ENCODE measurements around the gene CDH13.

CDH13 gene

GRCh38 chr16:83300326-83300725, 673.6 kb downstream of the CDH13 start:
- ChIA-PET POLR2A (no interaction called here), CTCF (interaction anchor here (1.3 kb wide), 1 partner anchor 56 kb away, joined by 3 read pairs; no protein-coding TSS in a partner anchor)
- no peak overlapping the region for H3K27ac ChIP-seq (ENCODE audit: extremely low read depth, low read depth, low read length)
- no peak overlapping the region for H3K4me3 ChIP-seq (ENCODE audit: low read depth, low read length)
- TF ChIP-seq ZNF776 (tag by site-specific recombination; IDR thresholded peaks at IDR 0.05; ENCODE audit: borderline replicate concordance) (no peak), MEIS1 (CRISPR knock-in tag; IDR thresholded peaks at IDR 0.05; ENCODE audit: borderline replicate concordance) (no peak), INSM2 (tag by site-specific recombination; IDR thresholded peaks at IDR 0.05) (no peak), SCRT2 (tag by site-specific recombination; IDR thresholded peaks at IDR 0.05) (no peak)
- H3K4me1 ChIP-seq (ENCODE audit: control insufficient read depth, insufficient read depth, low read length): 0 out of 2 replicates have a peak, but pooled peaks cover 3% of the 10 kb centered on the region
- H3K36me3 ChIP-seq (ENCODE audit: control insufficient read depth in 2 of 2, insufficient read depth in 1 of 2, low read length in 2 of 2): no peaks in the 10 kb centered on the region
- H3K9me3 ChIP-seq (ENCODE audit: control insufficient read depth, insufficient read depth, low read depth, low read length): no peaks in the 10 kb centered on the region

DNA sequence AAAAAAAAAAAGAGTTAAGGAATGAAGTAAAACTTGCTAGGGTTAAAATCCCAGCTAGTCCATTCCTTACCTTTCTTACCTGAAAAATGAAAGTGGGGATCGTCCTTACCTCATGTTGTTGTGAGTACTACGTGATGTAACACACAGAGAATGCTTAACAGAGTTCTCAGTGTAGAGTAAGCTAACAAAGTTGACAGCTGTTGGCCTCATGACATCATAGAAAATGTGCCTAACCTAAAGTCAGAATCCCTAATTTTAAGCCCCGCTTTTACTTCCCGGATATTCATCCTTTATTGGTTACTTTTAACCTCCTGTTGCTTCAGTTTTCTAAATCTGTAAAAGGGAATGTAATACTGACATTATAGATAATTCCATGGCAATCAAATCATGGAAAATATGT, 675.2 kb downstream of the CDH13 start:
- Histone ChIP-seq H3K36me3 (ENCODE audit: control insufficient read depth in 2 of 2, insufficient read depth in 1 of 2, low read length in 2 of 2) (no peaks in the 10 kb centered on the region), H3K27ac (ENCODE audit: extremely low read depth, low read depth, low read length) (no peak overlapping the region), H3K4me1 (ENCODE audit: control insufficient read depth, insufficient read depth, low read length) (0 out of 2 replicates have a peak, but pooled peaks cover 3% of the 10 kb centered on the region), H3K4me3 (ENCODE audit: low read depth, low read length) (no peak overlapping the region), H3K9me3 (ENCODE audit: control insufficient read depth, insufficient read depth, low read depth, low read length) (no peaks in the 10 kb centered on the region)
- TF ChIP-seq ZNF121 (tag by site-specific recombination; IDR thresholded peaks at IDR 0.05) (no peak), ZNF704 (tag by site-specific recombination; IDR thresholded peaks at IDR 0.05) (no peak), HOXA7 (CRISPR knock-in tag; IDR thresholded peaks at IDR 0.05; ENCODE audit: borderline replicate concordance) (no peak), GLI4 (tag by site-specific recombination; IDR thresholded peaks at IDR 0.05) (no peak), ZNF677 (tag by site-specific recombination; IDR thresholded peaks at IDR 0.05) (no peak), ZNF600 (tag by site-specific recombination; IDR thresholded peaks at IDR 0.05) (no peak), ZFP69B (tag by site-specific recombination; IDR thresholded peaks at IDR 0.05) (no peak)
- TF ChIP-seq, protein P1, sequence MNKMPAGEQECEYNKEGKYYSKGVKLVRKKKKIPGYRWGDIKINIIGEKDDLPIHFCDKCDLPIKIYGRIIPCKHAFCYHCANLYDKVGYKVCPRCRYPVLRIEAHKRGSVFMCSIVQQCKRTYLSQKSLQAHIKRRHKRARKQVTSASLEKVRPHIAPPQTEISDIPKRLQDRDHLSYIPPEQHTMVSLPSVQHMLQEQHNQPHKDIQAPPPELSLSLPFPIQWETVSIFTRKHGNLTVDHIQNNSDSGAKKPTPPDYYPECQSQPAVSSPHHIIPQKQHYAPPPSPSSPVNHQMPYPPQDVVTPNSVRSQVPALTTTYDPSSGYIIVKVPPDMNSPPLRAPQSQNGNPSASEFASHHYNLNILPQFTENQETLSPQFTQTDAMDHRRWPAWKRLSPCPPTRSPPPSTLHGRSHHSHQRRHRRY (tag by site-specific recombination; IDR thresholded peaks at IDR 0.05): no peak
- TF ChIP-seq, protein P2, sequence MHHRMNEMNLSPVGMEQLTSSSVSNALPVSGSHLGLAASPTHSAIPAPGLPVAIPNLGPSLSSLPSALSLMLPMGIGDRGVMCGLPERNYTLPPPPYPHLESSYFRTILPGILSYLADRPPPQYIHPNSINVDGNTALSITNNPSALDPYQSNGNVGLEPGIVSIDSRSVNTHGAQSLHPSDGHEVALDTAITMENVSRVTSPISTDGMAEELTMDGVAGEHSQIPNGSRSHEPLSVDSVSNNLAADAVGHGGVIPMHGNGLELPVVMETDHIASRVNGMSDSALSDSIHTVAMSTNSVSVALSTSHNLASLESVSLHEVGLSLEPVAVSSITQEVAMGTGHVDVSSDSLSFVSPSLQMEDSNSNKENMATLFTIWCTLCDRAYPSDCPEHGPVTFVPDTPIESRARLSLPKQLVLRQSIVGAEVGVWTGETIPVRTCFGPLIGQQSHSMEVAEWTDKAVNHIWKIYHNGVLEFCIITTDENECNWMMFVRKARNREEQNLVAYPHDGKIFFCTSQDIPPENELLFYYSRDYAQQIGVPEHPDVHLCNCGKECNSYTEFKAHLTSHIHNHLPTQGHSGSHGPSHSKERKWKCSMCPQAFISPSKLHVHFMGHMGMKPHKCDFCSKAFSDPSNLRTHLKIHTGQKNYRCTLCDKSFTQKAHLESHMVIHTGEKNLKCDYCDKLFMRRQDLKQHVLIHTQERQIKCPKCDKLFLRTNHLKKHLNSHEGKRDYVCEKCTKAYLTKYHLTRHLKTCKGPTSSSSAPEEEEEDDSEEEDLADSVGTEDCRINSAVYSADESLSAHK (tag by site-specific recombination; IDR thresholded peaks at IDR 0.05): no peak
- ChIA-PET CTCF (interaction anchor here (0.6 to 1.4 kb wide), 3 partner anchors 32 to 383 kb away, joined by 3 read pairs; no protein-coding TSS in a partner anchor), POLR2A (no interaction called here)

DNA sequence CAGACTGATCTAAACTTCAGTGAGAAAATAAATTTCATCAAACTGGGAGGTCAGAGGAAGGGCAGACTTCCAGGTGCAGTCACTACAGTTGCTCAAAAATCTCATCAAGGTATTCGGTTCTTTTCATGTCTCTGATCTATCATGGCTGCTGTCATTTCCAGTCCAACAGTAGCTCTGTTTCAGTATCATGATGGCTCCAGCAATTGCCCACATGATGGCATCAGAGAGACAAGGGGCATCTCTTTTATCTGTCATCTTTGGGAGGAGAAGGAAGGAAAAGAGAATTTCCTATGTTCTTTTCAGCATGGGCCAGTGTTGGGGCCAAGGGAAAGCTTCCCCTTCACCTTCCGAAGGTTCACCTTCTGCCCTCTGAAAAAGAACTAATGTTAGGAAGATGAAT, 676.1 kb downstream of the CDH13 start:
- no peak overlapping the region for H3K4me3 ChIP-seq (ENCODE audit: low read depth, low read length)
- TF ChIP-seq ZNF341 (tag by site-specific recombination; IDR thresholded peaks at IDR 0.05; ENCODE audit: low read depth) (no peak), ZNF664 (tag by site-specific recombination; IDR thresholded peaks at IDR 0.05) (no peak), ZNF677 (tag by site-specific recombination; IDR thresholded peaks at IDR 0.05) (no peak)
- H3K4me1 ChIP-seq (ENCODE audit: control insufficient read depth, insufficient read depth, low read length): 0 out of 2 replicates have a peak, but pooled peaks cover 3% of the 10 kb centered on the region
- no peaks in the 10 kb centered on the region for H3K9me3 ChIP-seq (ENCODE audit: control insufficient read depth, insufficient read depth, low read depth, low read length)
- no peak overlapping the region for H3K27ac ChIP-seq (ENCODE audit: extremely low read depth, low read depth, low read length)
- ChIA-PET POLR2A (interaction anchor here (0.6 kb wide), 1 partner anchor 867 kb away, joined by 3 read pairs; no protein-coding TSS in a partner anchor), CTCF (interaction anchor here (0.6 kb wide), 1 partner anchor 649 kb away, joined by 4 read pairs; no protein-coding TSS in a partner anchor)
- H3K36me3 ChIP-seq (ENCODE audit: control insufficient read depth in 2 of 2, insufficient read depth in 1 of 2, low read length in 2 of 2): no peaks in the 10 kb centered on the region

Measured in HEK293 (cell line).